ENCODE data around the gene RNASET2. TPM values are rescaled to one million over a fixed set of nuclear protein-coding genes. Genes with fewer than 3 reads are reported as not detected.

The RNASET2 gene
- total RNA-seq, 1 donor from 2014 or later = 22.0 TPM

- no peaks in the 10 kb centered on the region for H3K9me3 ChIP-seq (ENCODE audit: insufficient read depth, low read depth, low read length)
- H3K9me3 Mint-ChIP-seq (ENCODE audit: unreplicated experiment) = peaks cover 11% of the 10 kb centered on the region
- no peak for TF ChIP-seq CTCF (IDR thresholded peaks at IDR 0.05; ENCODE audit: insufficient read depth, low read depth, low read length)
- TF ChIP-seq EZH2 (IDR thresholded peaks at IDR 0.05; ENCODE audit: insufficient read depth, low read length) = no peak
- no peak overlapping the region for H3K4me3 Mint-ChIP-seq (ENCODE audit: unreplicated experiment)
- peaks cover 12% of the 10 kb centered on the region for H3K4me1 Mint-ChIP-seq (ENCODE audit: low read depth, unreplicated experiment)
- peaks cover 9% of the 10 kb centered on the region for H3K4me1 ChIP-seq (ENCODE audit: insufficient read depth, low read length)
- H3K27ac Mint-ChIP-seq (ENCODE audit: unreplicated experiment) = no peak overlapping the region
- H2AFZ ChIP-seq (ENCODE audit: low read depth, low read length) = peak overlapping the region; percentile 64
- H3K4me3 ChIP-seq (ENCODE audit: insufficient read depth, low read depth, low read length) = no peak overlapping the region
- H3K4me2 ChIP-seq (ENCODE audit: low read length) = peak overlapping the region; percentile 80
- H3K9ac ChIP-seq (ENCODE audit: low read length) = no peak overlapping the region
- no peaks in the 10 kb centered on the region for H4K20me1 ChIP-seq (ENCODE audit: insufficient read depth, low read length)
- H3K36me3 ChIP-seq (ENCODE audit: insufficient read depth, low read length) = no peaks in the 10 kb centered on the region
- H3K79me2 ChIP-seq (ENCODE audit: insufficient read depth, low read length) = no peaks in the 10 kb centered on the region
- H3K36me3 Mint-ChIP-seq (ENCODE audit: low read depth, unreplicated experiment) = no peaks in the 10 kb centered on the region
- DNase-seq (ENCODE audit: low read depth) = peak; percentile 16
- FAIRE-seq = no peak
- peaks cover 37% of the 10 kb centered on the region for H3K27me3 Mint-ChIP-seq (ENCODE audit: low read depth, unreplicated experiment)
- no peak overlapping the region for H3K27ac ChIP-seq (ENCODE audit: low read depth, low read length)
- H3K27me3 ChIP-seq (ENCODE audit: insufficient read depth, low read length) = no peaks in the 10 kb centered on the region
Measured at GRCh38 chr6:166904101-166904746, 52.1 kb downstream of the RNASET2 start.

GRCh38 chr6:166903500-166903899, 52.9 kb downstream of the RNASET2 start:
- Histone ChIP-seq H3K4me1 (ENCODE audit: insufficient read depth, low read length) (peaks cover 9% of the 10 kb centered on the region), H3K27ac (ENCODE audit: low read depth, low read length) (no peak overlapping the region), H2AFZ (ENCODE audit: low read depth, low read length) (no peak overlapping the region), H3K36me3 (ENCODE audit: insufficient read depth, low read length) (no peaks in the 10 kb centered on the region), H3K27me3 (ENCODE audit: insufficient read depth, low read length) (no peaks in the 10 kb centered on the region), H3K4me3 (ENCODE audit: insufficient read depth, low read depth, low read length) (no peak overlapping the region), H3K79me2 (ENCODE audit: insufficient read depth, low read length) (no peaks in the 10 kb centered on the region), H3K9ac (ENCODE audit: low read length) (no peak overlapping the region), H3K9me3 (ENCODE audit: insufficient read depth, low read depth, low read length) (no peaks in the 10 kb centered on the region), H4K20me1 (ENCODE audit: insufficient read depth, low read length) (no peaks in the 10 kb centered on the region), H3K4me2 (ENCODE audit: low read length) (peak overlapping the region; percentile 80)
- no peak overlapping the region for H3K27ac Mint-ChIP-seq (ENCODE audit: unreplicated experiment)
- H3K4me3 Mint-ChIP-seq (ENCODE audit: unreplicated experiment) = no peak overlapping the region
- H3K4me1 Mint-ChIP-seq (ENCODE audit: low read depth, unreplicated experiment) = peaks cover 11% of the 10 kb centered on the region
- DNase-seq (ENCODE audit: low read depth) (no peak), FAIRE-seq (no peak)
- H3K27me3 Mint-ChIP-seq (ENCODE audit: low read depth, unreplicated experiment) = peaks cover 44% of the 10 kb centered on the region
- no peak for TF ChIP-seq EZH2 (IDR thresholded peaks at IDR 0.05; ENCODE audit: insufficient read depth, low read length)
- no peak for TF ChIP-seq CTCF (IDR thresholded peaks at IDR 0.05; ENCODE audit: insufficient read depth, low read depth, low read length)
- no peaks in the 10 kb centered on the region for H3K36me3 Mint-ChIP-seq (ENCODE audit: low read depth, unreplicated experiment)
- peaks cover 13% of the 10 kb centered on the region for H3K9me3 Mint-ChIP-seq (ENCODE audit: unreplicated experiment)

- Mint-ChIP-seq H3K36me3 (ENCODE audit: low read depth, unreplicated experiment) (no peaks in the 10 kb centered on the region), H3K27me3 (ENCODE audit: low read depth, unreplicated experiment) (peaks cover 46% of the 10 kb centered on the region), H3K4me1 (ENCODE audit: low read depth, unreplicated experiment) (peaks cover 9% of the 10 kb centered on the region), H3K9me3 (ENCODE audit: unreplicated experiment) (peaks cover 13% of the 10 kb centered on the region), H3K27ac (ENCODE audit: unreplicated experiment) (no peak overlapping the region), H3K4me3 (ENCODE audit: unreplicated experiment) (no peak overlapping the region)
- H3K79me2 ChIP-seq (ENCODE audit: insufficient read depth, low read length) = no peaks in the 10 kb centered on the region
- no peak for FAIRE-seq
- H2AFZ ChIP-seq (ENCODE audit: low read depth, low read length) = no peak overlapping the region
- no peaks in the 10 kb centered on the region for H3K9me3 ChIP-seq (ENCODE audit: insufficient read depth, low read depth, low read length)
- no peaks in the 10 kb centered on the region for H3K27me3 ChIP-seq (ENCODE audit: insufficient read depth, low read length)
- H3K4me3 ChIP-seq (ENCODE audit: insufficient read depth, low read depth, low read length) = no peak overlapping the region
- H3K9ac ChIP-seq (ENCODE audit: low read length) = no peak overlapping the region
- peaks cover 9% of the 10 kb centered on the region for H3K4me1 ChIP-seq (ENCODE audit: insufficient read depth, low read length)
- H3K36me3 ChIP-seq (ENCODE audit: insufficient read depth, low read length) = no peaks in the 10 kb centered on the region
- H4K20me1 ChIP-seq (ENCODE audit: insufficient read depth, low read length) = no peaks in the 10 kb centered on the region
- TF ChIP-seq CTCF (IDR thresholded peaks at IDR 0.05; ENCODE audit: insufficient read depth, low read depth, low read length) (no peak), EZH2 (IDR thresholded peaks at IDR 0.05; ENCODE audit: insufficient read depth, low read length) (no peak)
- no peak overlapping the region for H3K27ac ChIP-seq (ENCODE audit: low read depth, low read length)
- H3K4me2 ChIP-seq (ENCODE audit: low read length) = no peak overlapping the region
- peak; percentile 10 for DNase-seq (ENCODE audit: low read depth)
Measured at GRCh38 chr6:166903027-166903426, 53.3 kb downstream of the RNASET2 start.

All from astrocyte (in vitro differentiated cells and primary cell).